SK-N-MC (cell line): ENCODE results near the gene HAUS5.

Experiments
- EZH2 ChIP-seq: fragments of 200-600 bp; sonication (generic); IDR thresholded peaks from one replicate; pipeline ENCODE4 v1.6.1; 2017; ENCODE audit warnings: antibody characterized with exemption
- FOXP2 ChIP-seq: optimal IDR thresholded peaks from 2 replicates; pipeline ENCODE3; 2011; ENCODE audit warnings: mild to moderate bottlenecking, moderate library complexity; ENCODE audit not compliant: insufficient read depth; ENCODE audit errors: extremely low read length, control extremely low read depth
- POLR2AphosphoS5 ChIP-seq: IDR thresholded peaks from 2 replicates; pipeline ENCODE4 v1.6.1; 2012; ENCODE audit warnings: mild to moderate bottlenecking, low read depth, low read length, borderline replicate concordance

GRCh38 chr19:35622750-35623149 is 10.2 kb downstream of the HAUS5 start:
- TF ChIP-seq EZH2: no peak
- TF ChIP-seq POLR2AphosphoS5: no peak
- TF ChIP-seq FOXP2: no peak
